HG03097 (cell line): ENCODE results near the gene PGAP6.
"Not testable (repeated sequence)": the region's sequence is repeated elsewhere in the genome, so short reads cannot be mapped to it uniquely, and the experiment has no call there.

Experiments used
- ATAC-seq: cut with Tn5 transposase; IDR thresholded peaks from one replicate; pipeline ENCODE4 v1.9.1; 2021; ENCODE audit not compliant: unreplicated experiment, low FRiP score

PGAP6 gene

GRCh38 chr16:369275-369865, 12.4 kb downstream of the PGAP6 start:
- ATAC-seq = no peak

- ATAC-seq = no peak
Measured at GRCh38 chr16:368388-369158, 13.2 kb downstream of the PGAP6 start.

GRCh38 chr16:367333-367903, 14.4 kb downstream of the PGAP6 start:
- ATAC-seq = no peak

- no peak for ATAC-seq
Measured at GRCh38 chr16:366476-366875, 15.3 kb downstream of the PGAP6 start.

- ATAC-seq = no peak
Measured at GRCh38 chr16:364595-365491, 16.9 kb downstream of the PGAP6 start.

GRCh38 chr16:363766-364490, 17.9 kb downstream of the PGAP6 start:
- ATAC-seq = no peak

- ATAC-seq = no peak
Measured at GRCh38 chr16:363110-363765, 18.5 kb downstream of the PGAP6 start.

- not testable (repeated sequence) for ATAC-seq
Measured at GRCh38 chr16:362702-362999, 19.1 kb downstream of the PGAP6 start.

- no peak for ATAC-seq
Measured at GRCh38 chr16:361872-362701, 19.7 kb downstream of the PGAP6 start.

GRCh38 chr16:361341-361871, 20.4 kb downstream of the PGAP6 start:
- no peak for ATAC-seq

- ATAC-seq = no peak
Measured at GRCh38 chr16:360698-361336, 21.0 kb downstream of the PGAP6 start.

- ATAC-seq = no peak
Measured at GRCh38 chr16:359871-360697, 21.7 kb downstream of the PGAP6 start.

GRCh38 chr16:359067-359763, 22.6 kb downstream of the PGAP6 start:
- ATAC-seq = no peak

- no peak for ATAC-seq
Measured at GRCh38 chr16:356741-357140, 25.0 kb downstream of the PGAP6 start.

- no peak for ATAC-seq
Measured at GRCh38 chr16:354971-355461, 26.8 kb downstream of the PGAP6 start.

GRCh38 chr16:354291-354881, 27.4 kb downstream of the PGAP6 start:
- ATAC-seq = no peak
